ENCODE data around the gene FAM83E.
"Not testable (repeated sequence)": the region's sequence is repeated elsewhere in the genome, so short reads cannot be mapped to it uniquely, and the experiment has no call there.

Gene FAM83E
- long read RNA-seq, donor 1, result 0 reads
- long read RNA-seq, donor 2, result 0 reads
- long read RNA-seq, donor 3, result 0 reads
- long read RNA-seq, donor 4, result 0 reads
- long read RNA-seq, donor 5, partial matches to known transcripts, result 0 of 1 reads
- long read RNA-seq, donor 5, other reads (novel, unspliced or antisense), result 0 of 1 reads
- long read RNA-seq, donor 6, result 0 reads
- long read RNA-seq, donor 7, result 0 reads
- long read RNA-seq, donor 8, result 0 reads

DNA sequence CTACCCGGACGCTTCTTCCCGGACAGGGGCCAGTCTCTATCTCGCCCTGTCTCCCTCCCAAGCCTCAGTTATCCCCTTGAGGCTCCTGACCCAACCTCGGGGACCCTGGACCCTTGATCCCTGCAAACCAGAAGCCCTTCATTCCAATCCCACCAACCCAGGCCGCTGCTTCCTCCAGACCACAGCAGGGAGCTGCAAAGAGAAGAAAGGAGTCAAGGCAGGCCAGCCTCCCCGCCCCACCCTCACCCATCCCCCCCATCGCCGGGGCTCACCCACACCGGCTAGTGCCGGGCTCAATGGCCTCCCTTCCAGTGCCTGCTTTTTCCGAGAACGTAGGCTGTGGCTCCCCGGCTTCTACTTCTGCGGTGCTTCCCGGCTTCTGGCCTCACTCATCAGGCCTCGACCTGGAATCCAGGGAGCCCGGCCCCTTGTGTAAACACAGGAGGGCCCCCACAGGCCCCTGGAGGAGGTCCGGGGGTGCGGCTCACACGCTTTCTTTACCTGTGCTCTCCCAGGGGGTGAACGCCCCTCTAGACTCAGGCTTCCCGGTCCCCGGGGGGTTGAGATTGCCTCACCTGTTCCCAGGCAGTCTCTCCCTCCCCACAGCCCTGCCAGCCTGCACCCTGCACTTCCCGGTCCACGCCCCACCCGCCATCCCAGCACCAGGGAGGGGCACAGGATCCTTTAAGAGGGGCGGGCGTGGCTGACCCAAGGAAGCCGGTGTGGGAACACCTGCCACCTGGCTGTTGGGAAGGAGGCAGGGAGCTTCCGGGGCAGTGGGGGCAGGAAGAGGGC is at the start of gene FAM83E:
Gene FAM83E (minus strand): TSS at position 641 of the 795 bp plus-strand sequence. CDS start 1,704 bp downstream, outside the sequence.
- no peak for DNase-seq

DNA sequence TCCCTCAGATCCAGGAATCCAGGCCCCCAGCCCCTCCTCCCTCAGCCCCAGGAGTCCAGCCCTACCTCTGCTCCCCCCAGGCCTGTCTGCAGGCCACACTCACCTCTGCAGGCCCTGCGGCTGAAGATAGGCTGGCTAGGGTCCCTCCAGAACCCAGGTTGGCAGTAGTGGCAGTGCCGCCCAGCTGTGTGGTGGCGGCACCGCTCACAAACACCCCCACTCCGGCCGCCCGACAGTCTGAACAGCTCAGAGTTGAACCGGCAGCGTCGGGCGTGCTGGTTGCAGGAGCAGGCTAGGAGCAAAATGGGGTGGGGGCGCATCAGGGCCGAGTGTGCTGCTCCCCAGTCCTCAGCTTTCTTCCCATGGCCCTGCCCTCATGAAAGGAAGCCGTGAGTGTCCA is 49.6 kb upstream of the FAM83E start:
- DNase-seq, result no peak

DNA sequence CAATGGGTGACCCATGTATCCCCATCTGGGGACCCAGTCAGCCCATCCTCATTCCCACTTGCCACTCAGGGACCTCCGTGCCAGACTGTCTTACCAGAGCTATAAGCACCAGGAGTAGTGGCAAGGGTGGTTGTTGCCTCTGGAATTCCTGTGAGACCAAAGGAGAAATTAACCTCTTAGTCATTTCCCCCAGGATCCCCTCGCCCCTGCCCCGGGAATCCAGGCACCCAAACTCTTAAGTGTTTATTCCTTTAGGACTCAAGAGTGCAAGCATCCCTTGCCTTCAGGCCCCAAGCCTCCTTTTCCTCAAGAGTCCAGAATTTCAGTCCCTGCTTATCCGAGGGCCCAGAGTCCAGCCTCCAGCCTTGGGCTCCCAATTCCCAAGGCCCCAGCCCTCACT is 48.8 kb upstream of the FAM83E start:
- no peak for DNase-seq

DNA sequence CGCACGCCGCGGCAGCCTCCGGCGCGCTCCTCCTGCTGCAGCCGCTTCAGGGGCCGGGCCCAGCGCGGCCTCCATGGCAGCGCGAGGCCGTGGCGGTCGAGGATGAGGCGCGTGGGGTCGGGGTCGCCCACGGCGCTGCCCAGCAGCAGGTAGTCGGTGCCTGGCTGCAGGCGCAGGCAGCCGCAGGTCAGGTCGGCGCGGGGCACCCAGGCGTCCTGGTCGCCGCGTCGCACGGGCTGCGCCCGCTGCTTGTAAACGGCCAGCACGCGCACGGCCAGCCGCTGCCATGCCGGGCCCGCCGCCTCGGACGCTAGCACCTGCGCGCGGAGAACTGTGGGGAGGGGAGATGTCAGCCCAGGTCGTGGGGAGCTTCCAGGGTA is 46.8 kb upstream of the FAM83E start:
- no peak for DNase-seq

DNA sequence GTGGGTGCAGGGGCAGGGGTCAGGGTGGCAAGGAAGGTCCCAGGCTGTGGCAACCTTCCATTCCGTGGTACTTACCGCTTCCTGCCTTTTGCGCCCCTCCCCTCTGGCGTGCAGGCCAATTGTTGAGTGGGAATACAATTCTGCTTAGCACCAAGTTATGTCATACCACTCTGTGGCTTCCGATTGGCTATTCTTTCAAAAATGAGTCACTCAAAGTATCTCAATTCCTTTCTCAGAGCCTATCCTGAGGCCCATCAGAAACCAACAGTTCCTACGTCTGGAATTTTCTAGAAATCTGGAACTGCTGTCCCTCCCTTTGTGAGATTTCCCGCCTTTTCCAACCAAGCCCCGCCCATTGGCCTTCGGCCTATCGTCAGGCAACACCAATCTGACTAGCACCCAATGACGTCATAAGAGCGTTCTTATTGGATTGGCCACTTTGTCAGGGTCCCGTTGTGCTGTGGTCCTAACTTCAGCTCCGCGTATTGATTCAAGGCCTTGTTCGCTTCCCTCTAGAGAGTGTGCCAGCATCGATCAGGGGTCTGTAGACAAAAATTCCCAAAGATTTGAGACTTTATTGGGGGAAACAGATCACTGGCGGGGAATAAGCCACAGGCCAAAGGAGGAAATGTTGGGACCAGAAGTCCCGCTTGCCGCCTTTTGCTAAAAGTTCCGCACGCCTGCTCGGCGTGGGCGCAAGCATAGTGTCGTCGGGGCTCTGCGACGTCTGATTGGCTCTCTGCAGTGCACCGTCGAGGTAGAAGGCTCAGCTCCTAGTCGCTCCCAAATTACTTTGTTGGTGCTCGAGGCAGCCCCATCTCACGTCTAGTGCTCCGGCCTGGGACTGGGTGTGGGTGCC is 46.2 kb upstream of the FAM83E start:
- DNase-seq, result peak; percentile 64

DNA sequence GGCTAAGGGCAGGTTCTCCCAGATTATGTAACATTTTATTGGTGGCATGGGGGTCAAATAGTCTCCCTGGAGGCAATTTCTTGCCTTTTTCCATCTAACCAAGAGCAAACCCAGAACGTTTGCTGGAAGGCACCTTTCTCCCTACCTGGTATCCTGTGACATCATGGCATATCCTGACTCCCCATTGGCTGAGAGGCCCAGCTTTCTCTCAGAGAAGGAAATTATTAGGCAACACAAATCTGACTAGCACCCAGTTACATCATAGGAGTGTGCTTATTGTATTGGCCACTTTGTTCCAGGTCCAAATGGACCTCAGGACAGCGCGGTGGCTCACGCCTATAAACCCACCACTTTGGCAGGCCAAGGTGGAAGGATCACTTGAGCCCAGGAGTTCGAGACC is 44.9 kb upstream of the FAM83E start:
- DNase-seq, result no peak

DNA sequence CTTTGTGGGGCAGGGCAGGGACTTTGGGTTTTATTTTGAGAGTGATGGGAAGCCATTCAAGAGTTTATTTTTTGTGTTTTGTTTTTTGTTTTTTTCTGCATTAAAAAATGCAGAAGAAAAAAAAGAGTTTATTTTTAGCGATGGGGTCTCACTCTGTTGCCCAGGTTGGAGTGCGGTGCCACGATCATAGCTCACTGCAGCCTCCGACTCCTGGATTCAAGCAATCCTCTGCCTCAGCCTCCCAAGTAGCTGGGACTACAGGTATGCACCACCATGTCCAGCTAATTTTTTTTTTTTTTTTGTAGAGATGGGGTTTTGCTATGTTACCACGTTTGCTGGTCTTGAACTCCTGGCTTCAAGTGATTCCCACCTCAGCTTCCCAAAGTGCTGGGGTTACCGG is 43.6 kb upstream of the FAM83E start:
- DNase-seq, result no peak

DNA sequence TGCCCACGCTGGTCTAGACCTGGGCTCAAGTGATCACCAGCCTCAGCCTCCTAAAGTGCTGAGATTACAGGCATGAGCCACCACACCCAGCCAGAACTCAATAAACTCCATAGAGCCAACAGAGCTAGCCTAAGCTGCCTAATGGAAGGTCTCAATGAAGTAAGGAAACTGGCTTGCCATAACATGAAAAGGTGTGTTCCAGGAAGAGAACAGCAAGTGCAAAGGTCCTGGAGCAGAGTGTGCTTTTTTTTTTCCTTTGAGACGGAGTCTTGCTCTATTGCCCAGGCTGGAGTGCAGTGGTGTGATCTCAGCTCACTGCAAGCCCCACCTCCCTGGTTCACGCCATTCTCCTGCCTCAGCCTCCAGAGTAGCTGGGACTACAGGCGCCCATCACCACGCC is 43.0 kb upstream of the FAM83E start:
- DNase-seq, result not testable (repeated sequence)

DNA sequence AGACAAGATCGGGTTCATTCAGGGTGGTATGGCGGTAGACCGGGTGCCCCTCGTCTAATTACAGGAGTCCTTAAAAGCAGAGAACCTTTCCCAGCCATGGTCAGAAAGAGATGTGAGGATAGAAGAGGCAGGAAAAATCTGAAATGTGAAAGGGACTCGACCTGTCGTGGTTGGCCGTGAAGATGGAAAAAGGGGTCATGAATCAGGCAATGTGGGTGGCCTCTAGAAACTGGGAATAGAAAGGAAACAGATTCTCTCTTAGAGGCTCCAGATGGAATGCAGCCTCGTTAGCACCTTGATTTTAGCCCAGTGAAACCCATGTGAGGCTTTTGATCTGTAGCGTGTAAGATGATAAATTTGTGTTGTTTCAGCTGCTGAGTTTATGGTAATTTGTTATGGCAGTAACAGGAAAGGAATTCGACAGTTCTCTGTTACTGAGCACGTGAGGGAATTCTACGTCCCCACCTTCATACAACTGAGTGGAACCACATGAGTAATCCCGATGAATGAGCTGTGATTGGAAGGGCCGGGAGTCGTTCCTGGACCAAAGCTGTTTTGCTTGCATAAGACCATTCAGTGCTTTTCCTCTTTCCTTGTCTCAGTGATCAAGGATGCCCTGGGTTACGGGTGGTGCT is 42.1 kb upstream of the FAM83E start:
- peak; percentile 48 for DNase-seq

DNA sequence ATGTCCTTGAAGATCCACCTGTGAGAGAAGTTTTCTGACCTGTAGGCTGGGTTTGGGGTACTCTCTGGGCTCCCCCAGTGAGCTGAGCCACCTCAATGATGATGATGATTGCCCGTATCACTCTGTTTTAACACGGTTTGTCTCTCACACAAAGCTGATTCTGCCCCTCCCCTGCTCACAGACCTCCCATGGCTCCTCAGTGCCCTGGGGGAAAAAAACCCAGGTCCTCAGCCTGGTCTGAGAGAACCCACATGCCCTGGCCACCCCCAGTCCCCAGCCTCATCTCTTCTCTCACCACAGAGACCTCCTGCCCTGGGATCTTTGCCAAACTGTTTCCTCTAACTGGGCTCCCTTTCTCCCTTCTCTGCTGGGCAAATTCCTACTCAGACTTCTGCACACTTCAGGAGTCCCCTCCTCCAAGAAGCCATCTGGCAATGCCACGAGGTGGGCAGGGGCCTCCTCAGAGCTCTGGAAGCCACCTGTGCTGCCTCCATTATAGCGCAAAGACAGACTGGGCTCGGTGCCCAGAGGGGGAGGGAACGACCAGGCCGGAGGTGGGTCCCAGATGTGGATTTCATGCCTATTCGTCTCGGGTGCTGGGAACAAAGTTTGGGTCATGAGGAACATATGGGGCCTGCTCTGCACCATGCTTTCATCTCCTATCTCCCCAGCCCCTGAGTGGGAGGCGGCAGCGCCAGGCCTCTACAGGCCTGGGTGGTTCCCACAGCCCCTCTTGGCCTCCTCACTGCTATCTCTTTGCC is 39.6 kb upstream of the FAM83E start:
- DNase-seq, result peak; percentile 27

DNA sequence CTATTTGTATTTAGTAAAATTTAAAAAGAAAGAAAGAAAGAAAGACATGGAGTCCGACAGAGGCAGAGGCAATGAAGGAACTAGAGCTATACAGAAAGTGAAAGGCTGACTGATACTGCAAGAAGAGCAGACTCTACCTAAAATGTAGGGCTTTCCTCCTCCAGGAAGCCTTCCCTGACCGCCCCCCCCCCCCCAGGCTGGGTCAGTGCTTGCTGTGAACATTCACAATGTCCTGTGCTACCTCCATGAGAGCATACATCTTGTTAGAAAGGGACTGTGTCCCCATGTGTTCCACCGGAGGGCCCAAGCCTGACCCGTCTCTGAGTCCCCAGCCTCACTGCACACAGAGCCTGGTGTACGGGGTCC is 36.8 kb upstream of the FAM83E start:
- no peak for DNase-seq

DNA sequence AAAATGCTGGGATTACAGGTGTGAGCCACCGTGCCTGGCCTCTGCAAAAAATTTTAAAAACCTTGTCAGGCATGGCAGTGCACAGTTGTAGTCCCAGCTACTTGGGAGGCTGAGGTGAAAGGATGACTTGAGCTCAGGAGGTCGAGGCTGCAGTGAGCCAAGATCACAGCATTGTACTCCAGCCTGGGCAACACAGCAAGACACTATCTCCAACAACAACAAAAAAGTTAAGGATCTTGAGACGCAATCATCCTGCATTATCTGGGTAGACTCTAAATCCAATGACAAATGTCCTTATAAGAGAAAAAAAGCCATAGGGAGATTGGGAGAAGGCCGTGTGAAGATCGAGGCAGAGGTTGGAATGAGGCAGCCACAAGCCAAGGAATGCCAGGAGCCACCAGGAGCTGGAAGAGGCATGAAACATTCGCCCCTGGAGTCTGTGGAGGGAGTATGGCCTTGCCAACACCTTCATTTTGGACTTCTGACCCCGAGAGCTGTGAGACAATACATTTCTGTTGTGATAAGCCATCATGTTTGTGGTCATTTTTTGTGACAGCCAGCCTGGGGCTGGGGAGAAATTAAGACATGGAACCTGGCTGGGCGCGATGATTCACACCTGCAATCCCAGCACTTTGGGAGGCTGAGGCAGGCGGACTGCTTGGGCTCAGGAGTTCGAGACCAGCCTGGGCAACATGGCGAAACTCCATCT is 36.3 kb upstream of the FAM83E start:
- DNase-seq, result no peak

DNA sequence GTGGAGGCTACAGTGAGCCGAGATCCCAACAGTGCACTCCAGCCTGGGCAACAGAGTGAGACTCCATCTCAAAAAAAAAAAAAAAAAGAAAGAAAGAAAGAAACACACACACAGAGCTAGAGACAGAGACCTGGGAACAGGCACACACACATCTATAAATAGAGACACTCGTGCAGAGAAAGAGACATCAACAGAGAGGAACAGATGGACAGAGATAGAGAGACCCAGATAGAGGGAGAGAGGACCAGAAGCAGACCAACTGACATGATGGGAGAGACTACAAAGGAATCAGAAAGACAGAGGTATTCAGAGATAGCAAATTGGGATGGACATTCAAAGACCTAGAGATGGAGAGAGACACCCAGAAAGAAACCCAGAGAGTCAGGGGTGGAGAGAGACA is 33.3 kb upstream of the FAM83E start:
- no peak for DNase-seq

DNA sequence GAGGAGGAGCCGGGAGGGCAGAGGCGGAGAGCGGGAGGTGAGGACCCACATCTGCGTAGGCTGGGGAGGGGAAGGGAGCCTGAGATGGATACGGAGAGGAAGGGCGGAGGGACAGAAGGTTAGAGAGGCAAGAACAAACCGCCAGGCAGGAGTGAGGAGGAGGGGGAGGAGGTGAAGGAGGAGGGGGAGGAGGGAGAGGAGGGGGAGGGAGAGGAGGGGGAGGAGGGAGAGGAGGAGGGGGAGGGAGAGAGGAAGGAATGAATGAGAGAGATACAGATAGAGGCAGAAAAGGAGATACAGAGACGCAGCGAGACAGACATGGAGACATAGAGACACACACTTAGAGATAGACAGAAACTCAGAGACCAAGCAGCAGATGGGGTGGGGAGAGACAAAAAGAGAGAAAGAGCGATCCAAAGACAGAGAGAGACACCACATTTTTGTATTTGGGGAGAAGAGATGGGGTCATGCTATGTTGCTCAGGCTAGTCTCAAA is 31.9 kb upstream of the FAM83E start:
- DNase-seq, result peak; percentile 29

DNA sequence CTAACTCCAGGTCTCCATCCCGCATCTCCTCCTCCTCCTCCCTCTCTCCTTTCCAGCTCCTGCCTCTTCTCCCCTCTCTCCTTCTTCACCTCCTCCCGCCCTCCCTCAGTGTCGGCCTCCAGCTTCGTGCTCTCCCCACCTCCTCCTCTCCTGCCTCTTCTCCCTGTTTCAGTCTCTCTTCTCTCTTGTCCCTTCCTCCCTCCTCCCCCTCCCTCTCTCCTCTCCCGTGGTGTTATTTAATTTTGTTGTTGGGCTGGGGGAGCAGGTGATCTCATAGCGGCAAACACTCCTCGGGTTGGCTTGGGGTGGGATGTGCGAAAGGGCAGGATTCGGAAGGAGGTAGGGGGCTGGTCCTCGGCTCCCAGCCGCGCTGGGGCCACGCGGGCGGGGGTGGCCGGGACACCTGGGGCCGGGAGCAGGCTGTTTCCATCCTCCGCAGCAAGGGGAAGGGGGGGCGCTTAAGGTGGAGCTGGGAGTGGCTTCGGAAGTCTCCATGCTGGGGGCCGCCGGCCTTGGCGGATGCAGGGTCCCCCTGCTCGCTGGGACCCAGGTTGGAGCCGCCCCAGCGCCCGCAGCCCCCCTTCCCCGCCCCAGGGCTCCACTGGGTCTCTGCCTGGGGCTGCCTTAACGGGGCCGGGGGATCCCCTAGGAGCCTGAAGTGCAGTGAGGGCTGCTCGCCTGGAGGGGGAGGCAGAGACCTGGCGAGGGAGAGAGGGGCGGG is 31.3 kb upstream of the FAM83E start, which contains the start of gene CA11:
Gene CA11 (minus strand): TSS at position 187 of the 721 bp plus-strand sequence. CDS start 555 bp downstream, outside the sequence.
- DNase-seq, result peak; percentile 84

DNA sequence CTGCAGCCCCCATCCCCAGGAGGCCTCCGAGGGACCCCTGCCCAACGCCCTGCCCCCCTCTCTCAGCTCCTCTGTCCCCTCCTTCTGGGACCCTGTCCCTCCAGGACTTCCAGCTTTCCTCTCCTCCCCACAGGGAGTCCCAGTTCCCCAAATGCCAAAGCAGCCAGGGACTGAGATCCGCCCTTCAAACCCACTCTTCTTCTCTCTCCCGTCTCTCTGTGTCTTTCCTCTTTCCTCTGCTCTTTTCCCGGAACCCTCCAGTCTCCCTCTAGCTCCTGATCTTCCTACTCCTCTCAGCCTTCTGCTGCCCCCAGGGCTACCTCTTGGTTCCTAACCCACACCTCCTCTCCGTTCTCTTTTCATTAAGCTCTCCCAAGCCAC is 30.7 kb upstream of the FAM83E start:
- peak; percentile 80 for DNase-seq

DNA sequence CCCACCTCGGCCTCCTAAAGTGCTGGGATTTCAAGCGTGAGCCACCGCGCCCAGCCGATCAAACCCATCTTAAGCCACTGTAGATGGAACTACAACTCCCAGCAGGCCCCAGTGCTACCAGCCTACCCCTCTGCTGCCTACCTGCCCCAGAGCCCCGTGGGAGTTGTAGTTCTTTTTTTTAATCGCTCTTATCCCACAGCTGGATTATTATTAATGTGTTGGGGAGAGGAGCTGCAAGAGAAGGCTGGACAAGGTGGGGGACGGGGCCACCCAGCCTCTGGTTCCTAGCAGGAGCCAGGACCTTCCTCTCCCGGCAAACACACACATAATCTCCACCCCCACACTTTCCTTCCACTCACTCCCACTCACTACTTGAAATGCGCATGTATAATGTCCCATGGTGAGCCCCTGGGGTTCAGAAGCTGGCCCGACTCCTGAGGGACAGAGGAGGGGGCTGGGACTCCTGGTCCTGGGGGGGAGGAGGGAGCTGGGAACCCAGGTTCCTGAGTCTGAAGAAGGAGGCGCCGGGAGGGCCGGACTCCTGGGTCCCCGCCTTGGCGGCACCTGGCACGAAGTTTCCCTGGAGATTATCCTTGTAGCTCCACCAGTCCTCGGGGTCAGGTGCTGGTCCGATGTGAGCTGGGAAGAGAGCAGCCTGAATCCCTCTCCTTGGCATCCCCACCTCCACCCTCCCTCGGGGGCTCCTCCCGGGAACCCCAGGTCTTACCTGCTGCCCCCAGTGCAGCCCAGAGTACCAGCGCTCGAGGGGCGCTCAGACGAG is 30.2 kb upstream of the FAM83E start:
- DNase-seq, result peak; percentile 76

DNA sequence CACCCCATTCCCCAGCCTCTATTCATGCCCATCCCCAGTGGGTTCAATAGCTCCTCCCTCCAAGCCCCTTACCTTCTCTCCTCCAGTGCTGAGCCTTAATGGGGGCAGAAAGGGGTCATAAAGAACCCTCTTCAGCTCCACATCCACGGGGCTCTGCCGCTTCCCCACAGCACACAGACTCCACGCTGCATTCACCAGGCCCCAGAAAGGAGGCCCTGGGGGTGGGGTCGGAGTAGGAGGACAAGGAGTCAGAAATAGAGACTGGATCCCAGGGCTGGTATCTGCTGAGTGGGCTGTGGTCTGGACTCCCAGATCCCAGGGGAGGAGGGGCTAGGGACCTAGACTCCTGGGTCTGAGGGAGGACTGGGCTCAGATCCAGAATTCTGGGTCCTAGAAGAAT is 29.5 kb upstream of the FAM83E start:
- no peak for DNase-seq

DNA sequence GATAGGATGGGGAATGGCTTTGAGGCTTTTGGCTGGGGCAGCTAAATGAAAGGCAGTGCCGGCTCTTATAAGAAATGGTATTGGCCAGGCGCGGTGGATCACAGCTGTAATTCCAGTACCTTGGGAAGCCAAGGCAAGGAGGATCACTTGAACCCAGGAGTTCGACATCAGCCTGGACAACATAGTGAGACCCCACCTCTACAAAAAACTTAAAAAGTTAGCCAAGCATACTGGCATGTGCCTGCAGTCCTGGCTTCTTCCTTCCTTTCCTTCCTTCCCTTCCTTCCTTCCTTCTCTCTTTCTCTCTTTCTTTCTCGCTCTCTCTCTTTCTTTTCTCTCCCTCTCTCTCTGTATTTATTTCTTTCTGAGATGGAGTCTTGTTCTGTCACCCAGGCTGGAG is 28.0 kb upstream of the FAM83E start:
- no peak for DNase-seq

Data from right kidney (tissue), 9 donors.